Endothelial cell of umbilical vein (primary cell): ENCODE measurements around the gene ADIPOQ. TPM values are rescaled to one million over a fixed set of nuclear protein-coding genes. Genes with fewer than 3 reads are reported as not detected.

Experiments
- BruUV-seq: library from RNA; stranded (reverse); fragments of 400-500 nt; replicated peaks from 2 replicates; lab custom pipeline; 2021; lab: Mats Ljungman, UMichigan
- CTCF ChIA-PET: fragments of 300-600, 350-600 bp; sonication (Branson Sonifier 250); formaldehyde crosslinking; loops from one replicate; lab custom pipeline; 2021; ENCODE audit warnings: antibody characterized with exemption, inconsistent platforms; lab: Charles Lee
- POLR2A ChIA-PET: fragments of 300-600, 350-600 bp; sonication (Branson Sonifier 250); formaldehyde crosslinking; loops from one replicate; lab custom pipeline; 2021; ENCODE audit warnings: antibody characterized with exemption, inconsistent platforms; lab: Charles Lee
- DNase-seq: peaks from one replicate; pipeline ENCODE4 v3.0.0-alpha.2; 2011; ENCODE audit warnings: low read depth, low spot score
- FAIRE-seq: peaks from 2 replicates; lab custom pipeline; 2011; peaks lifted over from hg19 to GRCh38; lab: Jason Lieb, UNC
- H2AFZ ChIP-seq: 2 replicates; pipeline ENCODE4 v1.6.0; 2012; ENCODE audit warnings: low read depth, low read length, control low read depth, inconsistent platforms
- H3K27ac ChIP-seq: 2 replicates; pipeline ENCODE4 v1.5.1; 2011; ENCODE audit warnings: low read depth, mild to moderate bottlenecking, control low read depth, low read length, moderate library complexity; ENCODE audit not compliant: insufficient read depth
- H3K27me3 ChIP-seq, 2 experiments: 2 replicates each; pipeline versions ENCODE4 v1.6.0 to v1.6.1; 2011; ENCODE audit warnings: low read length in 2 of 2, mixed read lengths in 1 of 2; ENCODE audit not compliant: control insufficient read depth in 2 of 2, insufficient read depth in 2 of 2
- H3K36me3 ChIP-seq, 2 experiments: 2 replicates in 1 of 2; 3 replicates in 1 of 2; pipeline ENCODE4 v1.5.1; 2011; ENCODE audit warnings: low read length in 2 of 2, mild to moderate bottlenecking in 1 of 2, moderate library complexity in 1 of 2; ENCODE audit not compliant: control insufficient read depth in 2 of 2, insufficient read depth in 2 of 2; ENCODE audit errors: extremely low read depth in 1 of 2
- H3K4me1 ChIP-seq: 3 replicates; pipeline ENCODE4 v1.5.1; 2011; ENCODE audit warnings: mild to moderate bottlenecking, low read length; ENCODE audit not compliant: control insufficient read depth, insufficient read depth; ENCODE audit errors: extremely low read depth
- H3K4me2 ChIP-seq: 2 replicates; pipeline ENCODE4 v1.6.1; 2011; ENCODE audit warnings: low read length, control low read depth, mixed read lengths; ENCODE audit not compliant: insufficient read depth
- H3K4me3 ChIP-seq, 3 experiments: fragments of 200-600 bp in 1 of 3; sonication (generic), shearing (Covaris generic) in 1 of 3; replicated peaks in 1 of 3; 2 replicates each; pipeline ENCODE4 v1.5.1; 2011 to 2016; ENCODE audit warnings: control low read depth in 3 of 3, low read length in 3 of 3, mild to moderate bottlenecking in 2 of 3, inconsistent platforms in 1 of 3, low read depth in 1 of 3, moderate library complexity in 1 of 3; ENCODE audit not compliant: insufficient read depth in 1 of 3
- H3K79me2 ChIP-seq: 2 replicates; pipeline ENCODE4 v1.6.0; 2012; ENCODE audit warnings: low read length, inconsistent platforms; ENCODE audit not compliant: control insufficient read depth, insufficient read depth
- H3K9ac ChIP-seq: replicated peaks from 2 replicates; pipeline ENCODE3; 2011; ENCODE audit warnings: low read length, control low read depth; ENCODE audit not compliant: insufficient read depth; ENCODE audit errors: extremely low read depth
- H3K9me1 ChIP-seq: replicated peaks from 3 replicates; pipeline ENCODE4 v1.6.0; 2011; ENCODE audit warnings: mild to moderate bottlenecking, low read length; ENCODE audit not compliant: control insufficient read depth, insufficient read depth; ENCODE audit errors: extremely low read depth
- H3K9me3 ChIP-seq: replicated peaks from 2 replicates; pipeline ENCODE4 v1.5.1; 2012; ENCODE audit warnings: low read length, inconsistent platforms; ENCODE audit not compliant: control insufficient read depth, insufficient read depth
- H4K20me1 ChIP-seq: replicated peaks from 2 replicates; pipeline ENCODE3; 2011; ENCODE audit warnings: mild to moderate bottlenecking, low read length; ENCODE audit not compliant: control insufficient read depth, insufficient read depth; ENCODE audit errors: extremely low read depth
- CTCF ChIP-seq, 2 donors: IDR thresholded peaks; 1 replicate in 1 of 2; 2 replicates in 1 of 2; pipeline ENCODE4 v1.5.1; 2011; ENCODE audit warnings: low read length in 2 of 2, mild to moderate bottlenecking in 2 of 2, moderate library complexity in 2 of 2, control low read depth in 1 of 2, inconsistent platforms in 1 of 2, low read depth in 1 of 2; ENCODE audit not compliant: insufficient read depth in 1 of 2; ENCODE audit errors: extremely low read depth in 1 of 2
- EZH2 ChIP-seq: IDR thresholded peaks from 2 replicates; pipeline ENCODE4 v1.6.1; 2012; ENCODE audit warnings: borderline replicate concordance, low read depth, mild to moderate bottlenecking, moderate library complexity, low read length, inconsistent platforms; ENCODE audit not compliant: severe bottlenecking
- FOS ChIP-seq: IDR thresholded peaks from 2 replicates; pipeline ENCODE4 v1.6.1; 2011; ENCODE audit warnings: mild to moderate bottlenecking, low read length, moderate library complexity, borderline replicate concordance; ENCODE audit not compliant: insufficient read depth
- GATA2 ChIP-seq: IDR thresholded peaks from 2 replicates; pipeline ENCODE4 v1.7.0; 2011; ENCODE audit warnings: low read depth, mild to moderate bottlenecking, moderate library complexity, mixed read lengths, low read length; ENCODE audit not compliant: insufficient read length, insufficient read depth
- JUN ChIP-seq: IDR thresholded peaks from 2 replicates; pipeline ENCODE4 v1.6.1; 2011; ENCODE audit warnings: borderline replicate concordance, low read depth; ENCODE audit not compliant: insufficient read length, insufficient read depth
- MAX ChIP-seq: IDR thresholded peaks from 2 replicates; pipeline ENCODE4 v1.6.1; 2011; ENCODE audit not compliant: insufficient read depth, insufficient read length
- MYC ChIP-seq: IDR thresholded peaks from one replicate; pipeline ENCODE4 v1.6.1; 2011; ENCODE audit warnings: mild to moderate bottlenecking, low read depth, low read length
- POLR2A ChIP-seq: IDR thresholded peaks from 2 replicates; pipeline ENCODE4 v1.6.1; 2012; ENCODE audit warnings: low read depth, mild to moderate bottlenecking, control low read depth, low read length
- POLR2AphosphoS5 ChIP-seq: IDR thresholded peaks from 2 replicates; pipeline ENCODE4 v1.6.1; 2012; ENCODE audit warnings: low read depth, mild to moderate bottlenecking, control low read depth, low read length, moderate library complexity; ENCODE audit not compliant: insufficient read depth
- dilution Hi-C: fragments of 300-500 bp; cut with MboI; formaldehyde crosslinking; loops from one replicate; pipeline ENCODE4 v1.15.0; 2019; ENCODE audit warnings: low sequenced_read_pairs; ENCODE audit not compliant: extremely low pct_ligation_motif_present
- intact Hi-C: fragments of 100-400 bp; cut with micrococcal nuclease; formaldehyde crosslinking; loops from one replicate; pipeline ENCODE4 v1.10.0; 2022
- polyA plus RNA-seq, 4 experiments: library from polyadenylated mRNA; depleted of rRNA in 3 of 4; stranded (reverse) in 3 of 4; unstranded in 1 of 4; fragments of >200 nt; gene quantifications; 2 replicates each; pipeline versions ENCODE4 v1.2.1 to v1.2.3, GENCODE V29; 2011 to 2012; ENCODE audit warnings: missing spikeins in 1 of 4
- total RNA-seq: library from RNA; stranded (reverse); gene quantifications from 2 replicates; pipeline ENCODE4 v1.2.3, GENCODE V29; 2021

Gene ADIPOQ
- total and polyA plus RNA-seq, 2 donors (not counting 3 experiments of a cell fraction or from before 2014, with no cell fraction given): not detected

GRCh38 chr3:186852994-186853393, 10.5 kb downstream of the ADIPOQ start:
- Histone ChIP-seq H3K9ac (no peak overlapping the region), H3K4me2 (no peak overlapping the region), H3K9me1 (no peaks in the 10 kb centered on the region), H3K79me2 (no peaks in the 10 kb centered on the region), H2AFZ (no peak overlapping the region), H3K27me3 (no peaks in the 10 kb centered on the region), H3K27ac (no peak overlapping the region), H4K20me1 (no peaks in the 10 kb centered on the region), H3K4me3 (no peak overlapping the region), H3K4me1 (no peaks in the 10 kb centered on the region), H3K9me3 (no peaks in the 10 kb centered on the region), H3K36me3 (no peaks in the 10 kb centered on the region)
- TF ChIP-seq POLR2AphosphoS5 (no peak), MYC (no peak), CTCF (IDR thresholded peaks at IDR 0.05; ENCODE audit: extremely low read depth in 1 of 2, insufficient read depth in 1 of 2, low read depth in 1 of 2, low read length in 2 of 2) (no peak), JUN (no peak), MAX (no peak), FOS (no peak), POLR2A (no peak), GATA2 (no peak), EZH2 (no peak)
- dilution Hi-C loops: no loop called here
- intact Hi-C loops: no loop called here
- no peak for DNase-seq
- POLR2A ChIA-PET: no interaction called here
- CTCF ChIA-PET: interaction anchor here (0.6 to 3.3 kb wide), 5 partner anchors 78 to 312 kb away, joined by 3 to 16 read pairs (median 3); no protein-coding TSS in a partner anchor
- FAIRE-seq: no peak
- no TSS peak for BruUV-seq
